HG02610 (cell line): Measurements from ENCODE around the gene PRRX2.

Experiments
- ATAC-seq: cut with Tn5 transposase; IDR thresholded peaks from one replicate; pipeline ENCODE4 v1.9.1; 2021; ENCODE audit warnings: mild to moderate bottlenecking, moderate library complexity; ENCODE audit not compliant: unreplicated experiment

PRRX2 gene

DNA sequence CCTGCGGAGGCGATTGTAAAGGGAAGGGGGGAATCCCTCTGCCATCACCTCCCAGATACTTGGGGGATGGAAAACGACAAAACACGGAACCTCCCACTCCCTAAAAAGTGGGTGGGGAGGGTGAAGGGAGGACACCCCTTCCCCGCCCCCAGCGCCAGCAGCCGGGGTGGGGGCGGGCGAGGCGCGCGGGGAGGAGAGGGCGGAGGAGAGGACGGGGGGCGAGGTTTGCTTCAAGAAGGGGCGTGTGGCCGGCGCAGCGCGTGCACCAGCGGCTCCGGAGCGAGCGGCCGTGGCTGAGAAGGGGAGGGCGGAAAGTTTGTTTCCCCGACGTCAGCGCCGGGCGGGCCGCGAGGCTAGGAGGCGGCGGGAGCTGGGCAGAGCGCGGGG lies at the start of gene PRRX2:
Gene PRRX2, plus strand, starts transcription at position 259 of the 387 bp plus-strand sequence. CDS start 221 bp downstream, outside the sequence.
- no peak for ATAC-seq

DNA sequence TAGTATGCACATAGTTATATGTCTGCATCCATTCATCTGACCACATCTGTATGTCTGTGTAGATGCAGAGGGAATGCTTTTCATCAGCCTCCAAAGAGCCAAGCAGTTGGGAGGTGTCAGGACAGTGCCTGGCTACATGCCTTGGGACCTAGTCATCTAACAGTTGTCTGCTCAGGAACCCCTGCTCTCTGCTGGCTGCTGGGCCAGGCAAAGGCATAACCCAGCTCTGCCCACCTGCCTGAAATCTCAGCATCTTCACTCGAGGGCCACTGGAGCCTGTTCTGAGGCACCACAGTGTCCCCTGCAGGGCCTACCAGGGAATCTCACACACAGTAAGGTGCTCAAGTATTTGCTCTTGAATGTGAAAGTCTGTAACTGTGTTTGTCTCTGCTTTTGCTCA lies 48.3 kb upstream of the PRRX2 start:
- no peak for ATAC-seq

DNA sequence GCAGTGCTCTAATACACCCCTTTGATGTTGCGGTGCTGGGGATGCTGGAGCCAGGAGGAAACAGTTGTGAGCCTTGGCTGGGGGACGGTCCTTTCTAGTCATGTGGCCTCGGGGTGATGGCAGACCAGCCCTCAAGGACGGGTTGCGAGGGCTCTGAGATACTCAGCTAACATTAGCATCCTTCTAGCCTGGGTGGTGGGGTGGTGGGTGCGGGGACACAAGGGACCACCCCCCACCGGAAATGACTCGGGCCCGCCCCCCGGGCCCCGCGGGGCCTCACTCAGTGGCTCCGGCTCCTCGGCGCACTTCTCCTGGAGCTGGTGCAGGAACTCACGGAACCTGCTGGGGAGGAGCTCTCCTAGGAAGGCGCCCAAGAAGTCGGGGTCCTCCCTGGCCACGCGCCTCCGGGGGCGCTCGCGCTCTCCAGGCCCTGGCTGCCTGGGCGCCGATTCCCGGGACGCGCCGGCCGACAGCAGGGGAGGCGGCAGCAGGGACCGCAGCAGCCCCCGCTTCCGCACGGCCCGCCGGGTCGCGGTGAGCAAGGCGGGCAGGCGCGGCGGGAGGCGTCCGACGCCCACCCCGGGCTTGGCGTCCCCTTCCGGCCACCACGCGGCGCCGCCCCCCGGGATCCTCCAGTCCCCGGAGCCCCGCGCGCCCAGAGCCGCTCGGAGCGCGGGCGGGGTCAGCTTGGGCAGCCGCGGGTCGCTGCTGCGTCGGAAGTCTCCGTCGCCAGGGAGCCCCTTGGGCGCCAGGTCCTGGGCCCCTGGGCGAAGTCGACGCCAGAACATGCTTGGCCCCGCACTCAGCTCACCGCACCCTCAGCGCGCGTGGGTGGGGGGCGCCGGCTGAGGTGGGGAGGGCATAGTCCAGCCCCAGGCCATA lies 45.4 kb upstream of the PRRX2 start:
- no peak for ATAC-seq

DNA sequence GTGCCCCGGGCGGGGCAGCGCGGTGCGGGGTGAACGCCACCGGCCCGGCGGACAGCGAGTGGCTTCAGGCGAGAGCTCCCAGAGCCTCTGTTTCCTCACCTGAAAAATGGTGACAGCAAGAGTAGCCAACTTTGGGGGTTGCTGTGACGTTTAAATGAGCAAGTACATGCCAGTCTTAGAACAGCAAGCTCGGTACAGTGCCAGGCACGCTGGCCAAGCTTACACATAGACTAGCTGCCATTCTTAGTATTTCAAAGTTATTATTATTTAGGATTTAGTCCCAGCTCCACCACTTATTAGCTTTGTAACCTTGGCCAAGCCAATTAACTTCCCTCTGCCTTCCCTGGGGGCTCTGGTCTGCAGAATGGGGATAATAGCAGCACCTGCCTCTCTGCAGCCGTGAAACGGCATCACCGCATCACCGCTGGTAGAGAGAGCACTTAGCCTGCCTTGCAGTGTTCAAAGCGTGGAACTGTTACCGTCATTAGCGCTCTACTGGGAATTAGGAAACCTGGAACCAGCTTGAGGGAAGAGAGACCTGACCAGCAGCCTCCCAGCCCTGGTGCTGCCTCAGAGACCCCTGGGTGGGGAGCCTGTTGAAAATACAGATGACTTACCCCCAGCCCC lies 44.7 kb upstream of the PRRX2 start, which contains the start of gene C9orf50:
Gene C9orf50, minus strand, starts transcription at position 433 of the 627 bp plus-strand sequence. CDS start 527 bp downstream, outside the sequence.
- ATAC-seq = no peak

DNA sequence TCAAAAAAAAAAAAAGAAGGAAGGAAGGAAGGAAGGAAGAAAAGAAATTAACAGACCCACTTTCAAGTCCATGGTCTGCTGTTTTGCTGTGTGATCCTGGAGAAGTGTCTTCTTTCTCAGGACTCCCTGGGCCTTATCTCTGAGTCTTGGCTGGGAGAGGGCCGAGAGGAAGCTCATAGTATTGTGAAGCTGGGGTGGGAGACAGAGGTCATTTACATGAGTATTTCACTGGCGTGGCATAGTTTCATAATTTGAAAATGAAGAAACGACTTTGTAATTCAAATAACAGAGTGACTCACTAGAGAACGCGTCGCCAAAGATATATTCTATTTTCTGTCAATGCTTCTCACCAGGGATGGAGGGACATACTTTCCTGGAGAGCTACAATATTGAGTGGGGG lies 42.1 kb upstream of the PRRX2 start:
- ATAC-seq = no peak

DNA sequence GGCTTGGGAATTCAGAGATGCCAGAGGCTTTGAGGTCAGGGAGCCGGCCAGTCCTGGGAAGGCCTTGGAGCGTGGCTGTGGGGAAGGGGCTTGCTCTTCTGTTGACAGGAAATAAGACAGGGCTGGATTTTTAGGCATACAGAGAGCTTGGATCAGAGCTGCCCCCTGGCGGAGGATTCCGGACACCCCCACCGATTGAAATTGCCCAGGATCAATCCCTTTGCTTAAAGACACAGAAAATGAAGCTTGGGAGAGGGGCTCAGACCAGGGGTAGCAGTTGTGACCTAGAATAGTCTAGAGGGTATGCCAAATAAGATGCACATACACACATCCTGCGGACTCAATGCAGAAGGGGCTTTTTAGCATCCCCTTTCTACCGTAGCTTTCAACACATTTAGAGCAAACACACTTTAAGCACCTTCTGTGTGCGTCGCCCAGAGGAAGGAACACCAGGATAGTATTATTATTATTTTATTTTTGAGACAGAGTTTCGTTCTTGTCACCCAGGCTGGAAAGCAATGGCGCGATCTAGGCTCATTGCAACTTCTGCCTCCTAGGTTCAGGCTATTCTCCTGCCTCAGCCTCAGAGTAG lies 41.2 kb upstream of the PRRX2 start:
- ATAC-seq = no peak

DNA sequence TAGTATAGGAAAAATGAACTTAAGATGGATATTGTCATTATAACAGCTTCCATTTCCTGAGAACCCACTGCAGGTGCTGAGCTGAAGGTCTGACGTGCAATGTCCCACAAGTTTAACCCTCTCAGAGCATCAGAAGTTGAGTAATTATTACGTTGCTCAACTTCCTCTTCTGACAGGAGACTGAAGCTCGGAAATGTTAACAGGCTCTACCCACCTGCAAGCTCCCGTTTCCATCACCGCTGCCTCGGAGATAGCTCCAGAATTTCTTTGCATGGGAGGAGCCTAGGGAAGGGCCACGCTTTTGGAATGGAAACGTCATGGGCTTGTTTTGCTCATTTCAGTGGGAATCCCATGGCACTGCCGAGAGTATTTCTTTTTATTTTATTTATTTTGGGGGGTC lies 40.5 kb upstream of the PRRX2 start:
- ATAC-seq = no peak

DNA sequence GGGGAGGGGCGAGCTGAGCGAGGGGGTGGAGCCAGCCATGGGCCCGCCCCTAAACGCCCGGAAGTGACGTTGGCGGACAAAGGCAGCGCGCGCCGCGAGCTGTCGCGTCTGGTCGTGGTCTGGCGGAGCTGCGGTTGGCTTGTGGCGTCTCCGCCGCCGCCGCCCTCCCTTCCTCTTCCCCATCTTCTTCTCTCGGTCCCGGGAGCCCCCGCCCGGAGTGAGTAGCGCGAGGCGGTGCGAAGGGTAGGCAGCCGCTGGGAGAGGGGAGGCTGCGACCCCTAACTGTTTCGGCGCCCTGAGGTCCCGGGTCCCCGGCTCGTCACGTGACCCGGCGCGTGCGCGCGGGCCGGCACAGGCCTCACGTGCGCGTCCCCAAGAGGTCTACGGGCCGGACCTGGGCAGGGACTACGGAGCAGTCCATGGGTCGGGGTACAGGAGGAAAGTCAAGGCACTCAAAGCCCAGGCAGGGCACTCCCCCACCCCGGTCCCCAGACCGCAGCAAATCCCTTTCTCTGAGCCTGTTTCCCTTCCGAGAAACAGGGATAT lies 39.3 kb upstream of the PRRX2 start, which contains the start of gene NTMT1:
Gene NTMT1, plus strand, starts transcription at position 85 of the 546 bp plus-strand sequence. CDS start 6,541 bp downstream, outside the sequence.
- ATAC-seq = peak; percentile 69

DNA sequence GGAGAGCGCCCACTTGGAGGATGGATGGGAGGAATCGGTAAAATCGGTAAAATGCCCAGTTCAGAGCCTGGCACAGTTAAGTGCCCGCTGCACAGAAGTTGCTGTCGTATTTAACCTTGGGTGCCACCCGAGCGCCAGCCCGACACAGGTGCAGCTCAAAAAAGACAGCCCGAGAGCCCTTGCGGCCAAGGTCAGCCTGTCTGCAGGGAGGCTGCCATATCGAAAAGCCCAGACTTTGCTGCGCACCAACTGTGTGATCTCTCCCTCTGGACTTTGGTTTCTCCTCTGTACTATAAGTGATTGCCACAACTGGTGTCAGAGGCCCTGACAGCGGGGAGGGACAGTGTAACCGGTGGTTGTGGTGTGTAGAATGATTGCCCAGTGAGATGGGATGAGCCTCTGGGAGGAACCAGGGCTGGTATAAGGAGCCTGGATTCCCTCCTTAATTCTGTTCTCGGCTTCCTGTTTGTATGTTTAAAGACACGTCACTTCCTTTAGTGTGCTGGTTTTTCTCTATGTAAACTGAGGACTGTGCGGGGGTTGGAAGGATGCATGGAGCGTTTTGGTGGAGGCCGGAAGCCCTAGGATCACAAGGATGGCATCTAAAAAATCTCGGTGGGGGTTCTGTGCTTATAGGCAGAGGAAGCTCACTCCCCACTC lies 38.7 kb upstream of the PRRX2 start:
- peak; percentile 11 for ATAC-seq

DNA sequence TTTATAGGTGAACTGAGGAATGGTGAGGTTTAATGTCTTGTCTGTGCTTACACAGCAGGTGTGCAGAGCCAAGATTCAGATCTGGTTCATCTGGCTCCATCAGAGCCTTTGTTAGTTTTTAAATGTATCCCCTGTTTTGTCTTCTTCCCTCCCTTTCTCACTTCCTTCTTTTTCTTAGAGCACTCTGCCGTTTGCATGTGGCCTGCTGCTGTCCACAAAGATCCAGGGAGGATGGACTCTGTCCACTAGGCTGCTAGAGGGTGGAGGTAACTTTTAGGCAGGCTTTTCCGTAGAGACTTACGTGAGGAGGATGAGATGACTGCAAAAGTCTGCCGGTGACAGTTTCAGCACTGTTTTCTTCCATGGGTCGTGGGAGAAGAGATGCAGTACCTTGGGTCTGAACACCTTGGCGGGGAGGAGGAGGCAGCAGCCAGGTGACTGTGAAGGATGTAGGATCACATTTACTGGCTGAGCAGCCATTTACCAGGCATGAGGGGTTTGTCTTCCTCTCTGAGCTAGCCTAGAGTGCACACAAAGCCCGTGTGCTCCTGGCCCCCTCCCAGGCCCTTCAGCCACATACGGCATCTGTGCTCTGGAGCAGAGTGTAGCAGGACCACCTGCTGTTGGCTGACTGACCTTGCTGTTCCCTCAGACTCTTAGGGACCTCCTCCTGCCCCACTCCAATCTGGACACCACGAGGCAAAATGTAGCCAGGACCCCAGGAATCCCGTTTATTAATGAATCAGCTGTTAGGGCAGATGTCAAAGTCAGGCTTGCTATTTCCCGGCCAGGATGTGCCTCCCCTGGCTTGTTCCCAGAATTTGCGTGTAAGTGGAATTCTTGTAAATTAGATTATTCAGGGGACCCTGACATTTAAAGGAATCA lies 37.6 kb upstream of the PRRX2 start:
- ATAC-seq = no peak

DNA sequence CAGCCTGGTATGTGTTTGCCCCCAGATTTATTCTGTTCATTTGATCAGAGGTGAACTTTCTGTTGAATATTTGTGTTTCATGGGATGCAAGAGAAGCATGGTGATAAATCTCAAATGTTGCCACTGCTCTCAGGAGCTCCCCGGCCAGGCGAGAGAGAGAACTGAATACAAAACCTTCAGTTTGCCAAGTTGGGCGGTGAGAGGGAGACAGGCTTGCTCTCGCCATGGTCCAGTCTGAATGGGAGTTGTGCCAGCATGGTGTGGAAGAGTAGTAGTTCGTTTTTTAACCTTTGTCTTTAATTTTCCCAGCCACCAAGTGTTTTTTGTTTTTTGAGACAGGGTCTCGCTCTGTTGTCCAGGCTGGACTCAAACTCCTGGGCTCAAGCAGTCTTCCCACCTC lies 36.7 kb upstream of the PRRX2 start:
- ATAC-seq = no peak

DNA sequence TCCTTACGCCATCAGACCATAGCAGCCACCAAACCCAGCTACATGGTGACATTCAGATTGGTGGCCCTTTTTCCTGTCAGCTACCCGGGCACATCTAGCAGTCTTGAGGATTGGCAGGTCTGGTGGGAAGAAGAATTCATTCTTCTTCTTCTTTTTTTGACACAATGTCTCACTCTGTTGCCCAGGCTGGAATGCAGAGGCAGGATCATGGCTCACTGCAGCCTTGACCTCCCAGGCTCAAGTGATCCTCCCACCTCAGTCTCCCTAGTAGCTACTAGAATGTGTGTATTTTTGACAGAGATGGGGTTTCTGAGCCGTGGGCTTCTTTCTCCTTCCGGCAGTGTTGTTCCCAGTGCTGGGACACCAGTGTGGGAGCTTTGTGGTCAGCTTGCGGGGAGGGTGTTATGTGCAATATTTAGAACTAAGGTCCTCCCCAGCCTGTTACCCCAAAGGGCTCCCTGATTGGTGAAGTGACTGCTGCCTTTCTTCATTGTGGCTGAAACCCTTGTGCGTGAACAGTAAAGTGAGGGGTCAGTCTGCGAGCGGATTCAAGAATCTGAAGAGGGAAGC lies 36.1 kb upstream of the PRRX2 start:
- no peak for ATAC-seq

DNA sequence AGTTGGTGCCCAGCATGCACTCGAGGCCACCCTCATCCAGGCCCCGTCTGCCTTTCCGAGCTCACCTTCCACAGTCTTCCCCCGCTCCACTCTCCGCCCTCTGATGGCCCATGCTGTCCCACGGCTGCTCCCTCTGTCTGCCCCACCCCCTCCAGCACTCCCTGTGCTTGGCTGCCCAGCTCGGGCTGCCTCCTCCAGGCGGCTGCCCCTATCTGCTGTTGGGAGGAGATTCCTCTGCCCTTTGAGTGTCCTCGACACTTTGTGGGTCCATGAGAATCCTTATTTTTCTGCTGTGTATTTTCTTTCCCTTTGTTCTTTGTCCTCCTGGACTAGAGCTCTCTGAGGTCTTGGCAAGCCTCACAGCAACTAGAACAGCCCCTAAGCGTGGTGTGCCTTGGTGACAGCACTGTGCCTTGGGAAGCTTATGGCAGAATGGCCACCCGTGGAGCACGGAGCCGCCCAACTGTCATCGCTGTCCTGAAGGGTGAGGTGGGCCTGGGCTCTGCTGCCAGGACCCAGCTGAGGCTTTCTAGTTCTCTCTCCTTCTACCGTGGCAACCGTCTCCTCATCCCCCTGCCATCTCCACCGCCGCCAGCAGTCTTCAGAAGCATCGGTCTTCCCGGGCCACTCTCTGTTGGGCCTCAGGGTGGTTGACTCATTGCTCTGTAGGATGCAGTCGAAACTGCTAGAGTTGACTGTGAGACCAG lies 34.3 kb upstream of the PRRX2 start:
- no peak for ATAC-seq

DNA sequence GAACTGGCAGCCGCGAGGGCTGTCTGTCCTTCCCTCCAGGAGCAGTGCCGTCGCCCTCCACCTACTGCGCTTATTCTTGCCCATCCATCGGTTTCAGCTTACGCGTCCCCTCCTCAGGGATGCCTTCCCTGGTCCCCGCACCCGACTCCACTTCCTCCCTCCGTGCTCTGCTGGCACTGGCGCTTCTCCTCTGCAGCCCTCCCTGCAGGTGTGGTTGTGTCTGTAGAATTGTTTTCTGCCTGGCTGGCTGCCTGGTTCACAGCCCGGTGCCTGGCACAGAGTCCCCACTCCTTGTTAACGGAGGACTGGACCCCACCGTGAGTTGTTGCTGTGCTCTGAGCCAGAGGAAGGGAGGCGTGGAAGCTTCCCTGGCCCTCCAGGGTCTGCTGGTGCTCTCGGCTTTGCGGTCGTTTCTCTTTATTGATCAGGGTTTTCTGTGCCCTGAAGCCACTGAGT lies 33.7 kb upstream of the PRRX2 start:
- no peak for ATAC-seq

DNA sequence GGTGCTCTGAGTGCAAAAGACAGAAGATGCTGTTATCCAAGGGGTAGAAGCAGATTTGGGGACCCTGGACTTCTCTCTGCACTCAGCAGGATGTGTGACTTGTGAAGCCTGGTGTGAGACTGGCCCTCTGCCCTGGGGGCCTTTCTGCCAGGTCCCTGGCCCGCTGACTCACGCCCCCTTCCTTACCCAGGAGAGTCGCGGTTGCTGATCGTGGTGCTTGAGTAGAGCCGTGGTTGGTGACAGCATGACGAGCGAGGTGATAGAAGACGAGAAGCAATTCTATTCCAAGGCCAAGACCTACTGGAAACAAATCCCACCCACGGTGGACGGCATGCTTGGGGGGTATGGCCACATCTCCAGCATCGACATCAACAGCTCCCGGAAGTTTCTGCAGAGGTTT lies 33.0 kb upstream of the PRRX2 start:
- no peak for ATAC-seq

DNA sequence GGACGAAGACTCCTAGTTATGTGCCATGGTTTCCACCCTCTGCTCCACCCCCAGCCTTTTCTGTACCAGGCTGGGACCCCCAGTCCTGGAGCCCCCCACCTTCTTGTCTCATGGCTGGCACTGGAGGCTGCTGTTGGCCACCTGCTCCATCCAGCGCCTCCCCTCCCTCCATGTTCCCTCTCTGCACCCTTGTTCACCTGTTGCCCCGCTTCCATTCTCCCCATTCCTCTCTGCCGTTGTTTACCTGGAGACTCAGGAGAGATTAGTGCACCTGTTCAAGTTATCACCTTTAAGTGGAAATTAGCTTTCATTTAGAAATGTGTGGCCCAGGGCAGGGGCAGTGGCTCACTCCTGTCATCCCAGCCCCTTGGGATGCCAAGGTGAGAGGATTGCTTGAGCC lies 32.2 kb upstream of the PRRX2 start:
- no peak for ATAC-seq

DNA sequence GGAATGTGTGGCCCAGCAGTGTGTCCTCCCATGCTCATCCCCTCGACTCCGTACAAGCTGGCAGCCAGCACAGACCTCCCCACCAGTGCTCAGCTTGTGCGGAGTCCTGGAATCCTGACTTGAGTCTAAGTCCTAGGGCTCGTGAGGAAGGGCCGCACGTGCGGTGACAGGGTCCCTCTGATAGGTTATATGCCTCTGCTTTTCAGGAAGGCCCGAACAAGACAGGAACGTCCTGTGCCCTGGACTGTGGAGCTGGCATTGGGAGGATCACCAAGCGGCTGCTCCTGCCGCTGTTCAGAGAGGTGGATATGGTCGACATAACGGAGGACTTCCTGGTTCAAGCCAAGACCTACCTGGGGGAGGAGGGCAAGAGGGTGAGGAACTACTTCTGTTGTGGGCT lies 31.6 kb upstream of the PRRX2 start:
- ATAC-seq = no peak

DNA sequence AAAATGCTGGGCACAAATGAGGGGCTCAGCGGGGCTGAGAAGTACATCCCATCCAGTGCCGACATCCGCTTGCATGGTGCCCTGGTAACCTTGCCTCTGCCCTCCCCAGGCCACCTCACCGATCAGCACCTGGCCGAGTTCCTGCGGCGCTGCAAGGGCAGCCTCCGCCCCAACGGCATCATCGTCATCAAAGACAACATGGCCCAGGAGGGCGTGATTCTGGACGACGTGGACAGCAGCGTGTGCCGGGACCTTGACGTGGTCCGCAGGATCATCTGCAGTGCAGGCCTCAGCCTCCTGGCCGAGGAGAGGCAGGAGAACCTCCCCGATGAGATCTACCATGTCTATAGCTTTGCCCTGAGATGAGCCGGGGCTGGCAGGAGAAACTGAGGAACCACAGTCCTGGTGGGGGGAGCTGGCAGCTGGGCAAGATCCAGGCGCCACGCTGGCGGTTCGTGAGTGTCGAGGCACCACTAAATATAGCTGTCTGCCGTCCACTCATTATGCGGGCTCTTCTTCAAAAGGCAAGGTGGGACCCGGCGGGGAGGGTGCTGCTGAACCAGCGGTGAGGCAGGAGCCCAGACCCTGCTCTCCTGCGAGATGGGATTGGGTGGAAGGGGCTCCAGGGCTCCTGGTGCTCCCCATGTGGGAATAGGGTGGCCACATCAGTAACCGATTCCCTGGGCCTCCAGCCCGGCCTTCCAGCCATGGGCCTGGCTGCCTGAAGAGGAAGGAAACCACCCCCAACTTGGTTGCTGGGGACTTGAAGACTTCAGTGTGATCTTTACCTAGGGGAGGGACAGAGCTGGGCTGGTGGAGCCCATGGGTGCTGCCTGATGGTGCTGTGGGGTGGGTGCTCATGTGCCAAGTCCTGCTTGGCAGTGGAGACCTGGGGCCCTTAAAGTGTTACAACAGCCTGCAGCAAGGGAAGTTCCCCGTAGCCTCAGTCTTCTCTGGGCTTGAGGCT lies 30.1 kb upstream of the PRRX2 start:
- no peak for ATAC-seq
